Measurements from ENCODE around the gene GCGR. TPM values are rescaled to one million over a fixed set of nuclear protein-coding genes. Genes with fewer than 3 reads are reported as not detected.

GCGR gene
- polyA plus RNA-seq, 1 donor from 2014 or later, result not detected

Other genes with a start within 250 kb of the GCGR start
- 32.3 and 42.9 TPM in 2 replicates for gene NPLOC4, start 167.0 kb upstream of the GCGR start, polyA plus RNA-seq
- not detected in 2 replicates for gene TSPAN10, start 167.0 kb upstream of the GCGR start, polyA plus RNA-seq
- not detected in 2 replicates for gene PDE6G, start 147.6 kb upstream of the GCGR start, polyA plus RNA-seq
- 61.0 and 64.2 TPM in 2 replicates for gene OXLD1, start 137.5 kb upstream of the GCGR start, polyA plus RNA-seq
- 12.2 and 16.1 TPM in 2 replicates for gene CCDC137, start 137.4 kb upstream of the GCGR start, polyA plus RNA-seq
- 145 and 156 TPM in 2 replicates for gene ARL16, start 120.4 kb upstream of the GCGR start, polyA plus RNA-seq
- gene HGS, start 120.1 kb upstream of the GCGR start, polyA plus RNA-seq, result 81.1 and 97.2 TPM in 2 replicates
- gene MRPL12, start 100.8 kb upstream of the GCGR start, polyA plus RNA-seq, result 10.4 and 14.2 TPM in 2 replicates
- gene SLC25A10, start 91.9 kb upstream of the GCGR start, polyA plus RNA-seq, result 8.7 and 10.3 TPM in 2 replicates
- gene MCRIP1, start 29.1 kb downstream of the GCGR start, polyA plus RNA-seq, result 510 and 524 TPM in 2 replicates
- not detected in 2 replicates for gene PPP1R27, start 30.9 kb downstream of the GCGR start, polyA plus RNA-seq
- 82.8 and 99.2 TPM in 2 replicates for gene P4HB, start 56.4 kb downstream of the GCGR start, polyA plus RNA-seq
- gene ARHGDIA, start 67.2 kb downstream of the GCGR start, polyA plus RNA-seq, result 16.1 and 26.9 TPM in 2 replicates
- 73.3 and 81.4 TPM in 2 replicates for gene ALYREF, start 87.4 kb downstream of the GCGR start, polyA plus RNA-seq
- 371 and 389 TPM in 2 replicates for gene ANAPC11, start 87.6 kb downstream of the GCGR start, polyA plus RNA-seq
- gene NPB, start 98.1 kb downstream of the GCGR start, polyA plus RNA-seq, result 1.3 and 1.7 TPM in 2 replicates
- gene PCYT2, start 107.2 kb downstream of the GCGR start, polyA plus RNA-seq, result 28.9 and 35.3 TPM in 2 replicates
- gene SIRT7, start 114.0 kb downstream of the GCGR start, polyA plus RNA-seq, result 44.5 and 54.4 TPM in 2 replicates
- 11.8 and 12.4 TPM in 2 replicates for gene MAFG, start 123.6 kb downstream of the GCGR start, polyA plus RNA-seq
- gene PYCR1, start 133.2 kb downstream of the GCGR start, polyA plus RNA-seq, result 41.7 and 61.0 TPM in 2 replicates
- 1.1 and 1.2 TPM in 2 replicates for gene MYADML2, start 143.1 kb downstream of the GCGR start, polyA plus RNA-seq
- gene NOTUM, start 157.0 kb downstream of the GCGR start, polyA plus RNA-seq, result 0.12 TPM in 1 of 2 replicates, not detected in the other
- 28.0 and 58.1 TPM in 2 replicates for gene ASPSCR1, start 173.5 kb downstream of the GCGR start, polyA plus RNA-seq
- 188 and 205 TPM in 2 replicates for gene CENPX, start 218.7 kb downstream of the GCGR start, polyA plus RNA-seq
- 51.7 and 63.7 TPM in 2 replicates for gene LRRC45, start 219.2 kb downstream of the GCGR start, polyA plus RNA-seq
- gene RAC3, start 227.5 kb downstream of the GCGR start, polyA plus RNA-seq, result 198 and 211 TPM in 2 replicates
- gene DCXR, start 233.5 kb downstream of the GCGR start, polyA plus RNA-seq, result 129 and 148 TPM in 2 replicates
- gene RFNG, start 247.7 kb downstream of the GCGR start, polyA plus RNA-seq, result 176 and 200 TPM in 2 replicates
- gene GPS1, start 247.7 kb downstream of the GCGR start, polyA plus RNA-seq, result 170 and 215 TPM in 2 replicates